Measurements from ENCODE around the gene SPG7. TPM values are rescaled to one million over a fixed set of nuclear protein-coding genes. Genes with fewer than 3 reads are reported as not detected.

Gene SPG7
- total RNA-seq, 1 experiment from 2014 or later, result 141 TPM

DNA sequence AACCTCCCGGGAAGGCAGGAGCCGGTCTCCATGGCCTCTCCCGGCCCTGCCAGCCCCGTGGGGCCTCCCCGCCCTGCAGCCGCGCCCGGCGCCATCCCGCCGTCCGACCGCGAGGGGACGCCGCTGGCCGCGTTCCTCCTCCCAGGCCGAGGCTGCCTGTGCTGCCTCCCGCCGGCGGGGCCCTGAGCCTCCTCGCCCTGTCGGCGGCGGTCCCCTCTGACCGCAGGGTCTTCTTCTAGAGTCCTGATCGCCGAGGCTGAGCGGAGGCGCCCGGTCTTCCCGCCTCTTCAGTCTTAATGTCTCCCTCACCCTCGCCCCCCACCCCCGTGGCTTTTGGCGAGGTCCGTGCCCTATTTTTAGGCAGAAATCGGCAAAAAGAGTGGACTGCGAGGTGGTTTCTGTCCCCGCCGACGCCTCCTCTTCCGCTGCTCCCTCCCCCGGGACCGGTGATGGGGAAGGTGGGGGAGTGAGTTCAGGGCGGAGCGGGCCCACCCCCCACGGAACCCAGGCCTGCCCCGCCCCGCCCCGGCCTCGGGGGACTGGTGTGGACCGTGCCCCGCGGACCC is 66.6 kb downstream of the SPG7 start:
- ChIA-PET CTCF (interaction anchor here (0.5 to 2.6 kb wide), 13 partner anchors 9 to 918 kb away, joined by 3 to 16 read pairs (median 4); no protein-coding TSS in a partner anchor), POLR2A (interaction anchor here (0.5 to 1.4 kb wide), 5 partner anchors 9 to 67 kb away, joined by 3 to 7 read pairs (median 4); no protein-coding TSS in a partner anchor)
- H3K27me3 Mint-ChIP-seq (ENCODE audit: low read depth), result peaks cover 10% of the 10 kb centered on the region
- H3K4me1 Mint-ChIP-seq, result peaks cover 8% of the 10 kb centered on the region
- H3K4me3 Mint-ChIP-seq, result peak overlapping the region; percentile 76
- no peak overlapping the region for H3K27ac Mint-ChIP-seq
- DNase-seq (ENCODE audit: low spot score) (peak; percentile 87), ATAC-seq (peak; percentile 80)
- H3K9me3 Mint-ChIP-seq, result no peaks in the 10 kb centered on the region
- H3K36me3 Mint-ChIP-seq, result no peaks in the 10 kb centered on the region; the same call in 1 of the 2 replicates
- TF ChIP-seq ZNF138 (CRISPR knock-in tag; conservative IDR thresholded peaks at IDR 0.05) (no peak), PRRX2 (CRISPR knock-in tag; IDR thresholded peaks at IDR 0.05) (no peak), ELF4 (CRISPR knock-in tag; IDR thresholded peaks at IDR 0.05; ENCODE audit: low read depth) (no peak), ZNF423 (CRISPR knock-in tag; IDR thresholded peaks at IDR 0.05) (no peak), NFE2L1 (CRISPR knock-in tag; IDR thresholded peaks at IDR 0.05) (no peak), E2F4 (CRISPR knock-in tag; IDR thresholded peaks at IDR 0.05; ENCODE audit: borderline replicate concordance, low read depth) (no peak), IRF2 (CRISPR knock-in tag; IDR thresholded peaks at IDR 0.05; ENCODE audit: borderline replicate concordance, low read depth) (no peak), TEAD1 (CRISPR knock-in tag; IDR thresholded peaks at IDR 0.05) (no peak; the same call in 1 of the 2 replicates), MLX (CRISPR knock-in tag; IDR thresholded peaks at IDR 0.05) (no peak), PREB (CRISPR knock-in tag; IDR thresholded peaks at IDR 0.05; ENCODE audit: borderline replicate concordance) (no peak), MXD4 (CRISPR knock-in tag; IDR thresholded peaks at IDR 0.05; ENCODE audit: borderline replicate concordance) (no peak), TP53 (CRISPR knock-in tag; IDR thresholded peaks at IDR 0.05) (no peak), GRHL2 (CRISPR knock-in tag; IDR thresholded peaks at IDR 0.05; ENCODE audit: insufficient replicate concordance, severe bottlenecking) (no peak), ATF3 (CRISPR knock-in tag; conservative IDR thresholded peaks at IDR 0.05) (no peak), ZNF281 (CRISPR knock-in tag; IDR thresholded peaks at IDR 0.05) (no peak), ZNF263 (CRISPR knock-in tag; IDR thresholded peaks at IDR 0.05; ENCODE audit: low read depth) (no peak), HMGA2 (CRISPR knock-in tag; IDR thresholded peaks at IDR 0.05) (no peak), E2F5 (CRISPR knock-in tag; IDR thresholded peaks at IDR 0.05) (0 out of 2 replicates have a peak, but pooled peaks have one; percentile 30)
- TF ChIP-seq, protein P1, sequence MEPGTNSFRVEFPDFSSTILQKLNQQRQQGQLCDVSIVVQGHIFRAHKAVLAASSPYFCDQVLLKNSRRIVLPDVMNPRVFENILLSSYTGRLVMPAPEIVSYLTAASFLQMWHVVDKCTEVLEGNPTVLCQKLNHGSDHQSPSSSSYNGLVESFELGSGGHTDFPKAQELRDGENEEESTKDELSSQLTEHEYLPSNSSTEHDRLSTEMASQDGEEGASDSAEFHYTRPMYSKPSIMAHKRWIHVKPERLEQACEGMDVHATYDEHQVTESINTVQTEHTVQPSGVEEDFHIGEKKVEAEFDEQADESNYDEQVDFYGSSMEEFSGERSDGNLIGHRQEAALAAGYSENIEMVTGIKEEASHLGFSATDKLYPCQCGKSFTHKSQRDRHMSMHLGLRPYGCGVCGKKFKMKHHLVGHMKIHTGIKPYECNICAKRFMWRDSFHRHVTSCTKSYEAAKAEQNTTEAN (CRISPR knock-in tag; IDR thresholded peaks at IDR 0.05), result 0 out of 2 replicates have a peak, but pooled peaks have one; percentile 25
- TF ChIP-seq, protein P2, sequence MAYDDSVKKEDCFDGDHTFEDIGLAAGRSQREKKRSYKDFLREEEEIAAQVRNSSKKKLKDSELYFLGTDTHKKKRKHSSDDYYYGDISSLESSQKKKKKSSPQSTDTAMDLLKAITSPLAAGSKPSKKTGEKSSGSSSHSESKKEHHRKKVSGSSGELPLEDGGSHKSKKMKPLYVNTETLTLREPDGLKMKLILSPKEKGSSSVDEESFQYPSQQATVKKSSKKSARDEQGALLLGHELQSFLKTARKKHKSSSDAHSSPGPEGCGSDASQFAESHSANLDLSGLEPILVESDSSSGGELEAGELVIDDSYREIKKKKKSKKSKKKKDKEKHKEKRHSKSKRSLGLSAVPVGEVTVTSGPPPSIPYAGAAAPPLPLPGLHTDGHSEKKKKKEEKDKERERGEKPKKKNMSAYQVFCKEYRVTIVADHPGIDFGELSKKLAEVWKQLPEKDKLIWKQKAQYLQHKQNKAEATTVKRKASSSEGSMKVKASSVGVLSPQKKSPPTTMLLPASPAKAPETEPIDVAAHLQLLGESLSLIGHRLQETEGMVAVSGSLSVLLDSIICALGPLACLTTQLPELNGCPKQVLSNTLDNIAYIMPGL (CRISPR knock-in tag; IDR thresholded peaks at IDR 0.05), result peak; percentile 87
- TF ChIP-seq, protein P3, sequence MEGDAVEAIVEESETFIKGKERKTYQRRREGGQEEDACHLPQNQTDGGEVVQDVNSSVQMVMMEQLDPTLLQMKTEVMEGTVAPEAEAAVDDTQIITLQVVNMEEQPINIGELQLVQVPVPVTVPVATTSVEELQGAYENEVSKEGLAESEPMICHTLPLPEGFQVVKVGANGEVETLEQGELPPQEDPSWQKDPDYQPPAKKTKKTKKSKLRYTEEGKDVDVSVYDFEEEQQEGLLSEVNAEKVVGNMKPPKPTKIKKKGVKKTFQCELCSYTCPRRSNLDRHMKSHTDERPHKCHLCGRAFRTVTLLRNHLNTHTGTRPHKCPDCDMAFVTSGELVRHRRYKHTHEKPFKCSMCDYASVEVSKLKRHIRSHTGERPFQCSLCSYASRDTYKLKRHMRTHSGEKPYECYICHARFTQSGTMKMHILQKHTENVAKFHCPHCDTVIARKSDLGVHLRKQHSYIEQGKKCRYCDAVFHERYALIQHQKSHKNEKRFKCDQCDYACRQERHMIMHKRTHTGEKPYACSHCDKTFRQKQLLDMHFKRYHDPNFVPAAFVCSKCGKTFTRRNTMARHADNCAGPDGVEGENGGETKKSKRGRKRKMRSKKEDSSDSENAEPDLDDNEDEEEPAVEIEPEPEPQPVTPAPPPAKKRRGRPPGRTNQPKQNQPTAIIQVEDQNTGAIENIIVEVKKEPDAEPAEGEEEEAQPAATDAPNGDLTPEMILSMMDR (IDR thresholded peaks at IDR 0.05), result peak; percentile 53
- TF ChIP-seq, protein P4, sequence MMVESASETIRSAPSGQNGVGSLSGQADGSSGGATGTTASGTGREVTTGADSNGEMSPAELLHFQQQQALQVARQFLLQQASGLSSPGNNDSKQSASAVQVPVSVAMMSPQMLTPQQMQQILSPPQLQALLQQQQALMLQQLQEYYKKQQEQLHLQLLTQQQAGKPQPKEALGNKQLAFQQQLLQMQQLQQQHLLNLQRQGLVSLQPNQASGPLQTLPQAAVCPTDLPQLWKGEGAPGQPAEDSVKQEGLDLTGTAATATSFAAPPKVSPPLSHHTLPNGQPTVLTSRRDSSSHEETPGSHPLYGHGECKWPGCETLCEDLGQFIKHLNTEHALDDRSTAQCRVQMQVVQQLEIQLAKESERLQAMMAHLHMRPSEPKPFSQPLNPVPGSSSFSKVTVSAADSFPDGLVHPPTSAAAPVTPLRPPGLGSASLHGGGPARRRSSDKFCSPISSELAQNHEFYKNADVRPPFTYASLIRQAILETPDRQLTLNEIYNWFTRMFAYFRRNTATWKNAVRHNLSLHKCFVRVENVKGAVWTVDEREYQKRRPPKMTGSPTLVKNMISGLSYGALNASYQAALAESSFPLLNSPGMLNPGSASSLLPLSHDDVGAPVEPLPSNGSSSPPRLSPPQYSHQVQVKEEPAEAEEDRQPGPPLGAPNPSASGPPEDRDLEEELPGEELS (CRISPR knock-in tag; IDR thresholded peaks at IDR 0.05), result no peak

Data from WTC11 (cell line).